ENCODE results near the gene AFF2. TPM values are rescaled to one million over a fixed set of nuclear protein-coding genes. Genes with fewer than 3 reads are reported as not detected.

AFF2 gene
- total RNA-seq, 1 donor: 16.2 TPM

DNA sequence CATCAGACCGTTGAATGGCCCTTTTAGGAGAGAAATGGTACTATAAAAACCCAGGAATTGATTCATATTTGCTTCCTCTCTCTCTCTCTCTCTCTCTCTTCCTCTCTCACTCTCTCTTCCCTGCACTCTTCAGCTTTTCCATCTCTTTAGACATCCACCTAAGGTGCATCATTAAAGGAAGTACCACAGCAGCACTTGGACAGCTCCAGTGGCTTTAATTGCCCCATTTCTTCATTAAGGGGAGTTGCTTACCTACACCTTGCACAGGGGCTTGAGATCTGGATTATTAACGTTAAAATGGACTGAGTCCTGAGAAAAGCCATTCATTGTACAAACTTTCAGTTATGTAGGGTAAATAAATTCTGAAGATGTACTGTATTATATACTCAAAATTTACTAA, 323.6 kb downstream of the AFF2 start:
- H3K27me3 ChIP-seq (ENCODE audit: insufficient read depth, low read length): no peaks in the 10 kb centered on the region
- H3K4me1 ChIP-seq (ENCODE audit: insufficient read depth, low read length): no peaks in the 10 kb centered on the region
- H3K9me3 ChIP-seq (ENCODE audit: low read depth, low read length): no peaks in the 10 kb centered on the region
- no peak overlapping the region for H3K4me3 ChIP-seq (ENCODE audit: low read length)

DNA sequence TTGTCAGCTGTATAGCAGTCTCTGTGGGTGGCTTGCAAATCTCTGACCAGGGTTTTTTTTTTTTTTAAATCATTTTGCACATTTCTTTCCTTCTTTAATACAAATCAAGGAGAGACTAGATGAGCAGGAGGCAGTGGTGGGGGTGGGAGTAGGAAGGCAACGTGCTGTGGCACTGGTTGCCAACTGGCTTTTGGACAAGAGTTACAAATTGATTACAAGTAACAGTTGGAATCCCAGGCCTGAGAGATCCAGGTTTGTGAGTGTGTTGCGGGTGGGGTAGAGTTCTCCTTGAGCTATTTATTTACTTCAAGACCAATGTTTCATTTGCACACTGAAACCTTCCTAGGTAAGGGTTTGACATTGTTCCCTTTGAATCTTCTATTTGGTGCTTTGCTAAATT, 325.3 kb downstream of the AFF2 start:
- H3K4me1 ChIP-seq (ENCODE audit: insufficient read depth, low read length): no peaks in the 10 kb centered on the region
- no peak overlapping the region for H3K4me3 ChIP-seq (ENCODE audit: low read length)
- H3K9me3 ChIP-seq (ENCODE audit: low read depth, low read length): no peaks in the 10 kb centered on the region
- no peaks in the 10 kb centered on the region for H3K27me3 ChIP-seq (ENCODE audit: insufficient read depth, low read length)

DNA sequence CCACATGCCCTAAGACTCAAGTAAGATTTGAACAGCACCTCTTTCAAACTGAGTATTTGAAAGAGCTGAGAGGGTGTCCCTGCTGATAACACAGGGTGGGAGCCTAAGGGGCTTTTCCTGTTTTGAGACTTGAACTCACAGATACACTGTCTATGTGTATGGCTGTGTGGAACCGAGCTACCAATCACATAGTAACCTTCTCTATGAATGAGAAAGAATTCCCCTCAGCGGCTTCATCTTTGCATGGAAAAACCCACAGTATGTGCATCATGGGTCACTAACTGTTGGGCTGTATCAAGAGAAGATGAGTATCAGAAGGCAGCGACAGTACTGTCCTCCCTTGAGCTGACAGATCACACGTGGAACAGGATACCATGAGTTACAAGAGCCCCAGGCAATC, 336.3 kb downstream of the AFF2 start:
- H3K27me3 ChIP-seq (ENCODE audit: insufficient read depth, low read length): no peaks in the 10 kb centered on the region
- no peaks in the 10 kb centered on the region for H3K4me1 ChIP-seq (ENCODE audit: insufficient read depth, low read length)
- H3K4me3 ChIP-seq (ENCODE audit: low read length): no peak overlapping the region
- no peaks in the 10 kb centered on the region for H3K9me3 ChIP-seq (ENCODE audit: low read depth, low read length)

DNA sequence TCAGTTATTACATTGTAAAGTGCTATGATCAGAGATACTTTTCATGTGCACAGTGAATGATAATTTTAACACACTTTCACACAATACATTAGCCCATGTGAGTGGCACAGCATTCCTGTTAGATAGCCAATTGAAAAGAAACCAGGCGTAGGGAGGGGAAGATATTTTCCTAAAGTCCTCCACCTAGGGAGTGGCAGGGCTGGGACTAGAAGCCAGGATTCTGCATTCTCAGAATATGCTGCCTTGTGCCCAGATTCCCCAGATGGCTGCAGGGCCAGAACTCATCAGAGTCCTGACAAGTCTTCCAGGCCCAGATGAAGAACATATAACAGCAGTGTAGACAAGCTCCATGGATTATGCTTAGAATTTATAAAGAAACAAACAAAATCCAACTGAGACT, 350.2 kb downstream of the AFF2 start:
- Histone ChIP-seq H3K4me1 (ENCODE audit: insufficient read depth, low read length) (no peaks in the 10 kb centered on the region), H3K4me3 (ENCODE audit: low read length) (no peak overlapping the region), H3K27me3 (ENCODE audit: insufficient read depth, low read length) (no peaks in the 10 kb centered on the region), H3K9me3 (ENCODE audit: low read depth, low read length) (no peaks in the 10 kb centered on the region)

DNA sequence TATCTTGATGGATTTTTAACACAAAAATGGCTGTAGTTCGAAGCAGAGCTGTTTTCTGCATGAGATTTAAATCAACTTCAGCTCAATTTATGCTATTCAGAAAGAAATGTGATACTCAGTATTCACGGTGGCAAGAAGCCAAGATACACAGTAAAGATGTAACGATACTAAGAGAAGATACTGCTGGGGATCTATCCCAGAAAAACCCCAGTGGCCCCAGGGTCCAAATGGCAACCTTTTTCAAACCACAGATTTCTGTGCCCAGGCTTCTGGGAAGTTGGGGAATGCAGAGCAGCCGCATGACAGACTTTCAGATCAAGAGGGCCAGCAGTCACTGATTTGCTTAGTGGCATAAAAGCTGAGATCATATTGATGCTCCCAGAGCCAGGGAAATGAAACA, 353.9 kb downstream of the AFF2 start:
- Histone ChIP-seq H3K27me3 (ENCODE audit: insufficient read depth, low read length) (no peaks in the 10 kb centered on the region), H3K9me3 (ENCODE audit: low read depth, low read length) (no peaks in the 10 kb centered on the region), H3K4me1 (ENCODE audit: insufficient read depth, low read length) (no peaks in the 10 kb centered on the region), H3K4me3 (ENCODE audit: low read length) (no peak overlapping the region)

DNA sequence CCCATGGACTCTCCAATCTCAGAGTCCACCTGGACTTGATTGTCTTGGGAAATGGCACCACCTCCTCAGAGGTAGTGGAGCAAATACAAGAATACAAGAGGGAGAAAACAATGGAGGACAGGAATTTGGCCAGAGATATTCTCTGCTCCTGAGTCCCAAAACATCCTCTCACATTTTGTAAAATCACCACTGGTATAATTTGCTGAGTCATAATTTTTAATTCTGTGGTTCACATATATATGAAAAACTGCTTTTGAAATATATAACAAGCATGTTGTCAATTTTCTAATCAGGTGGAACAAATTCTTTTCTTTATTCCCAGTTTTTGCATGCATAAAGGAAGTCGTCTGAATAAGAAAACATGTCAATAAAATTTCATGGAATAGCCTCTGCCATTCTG, 356.1 kb downstream of the AFF2 start:
- H3K27me3 ChIP-seq (ENCODE audit: insufficient read depth, low read length): no peaks in the 10 kb centered on the region
- no peak overlapping the region for H3K4me3 ChIP-seq (ENCODE audit: low read length)
- H3K4me1 ChIP-seq (ENCODE audit: insufficient read depth, low read length): no peaks in the 10 kb centered on the region
- no peaks in the 10 kb centered on the region for H3K9me3 ChIP-seq (ENCODE audit: low read depth, low read length)

DNA sequence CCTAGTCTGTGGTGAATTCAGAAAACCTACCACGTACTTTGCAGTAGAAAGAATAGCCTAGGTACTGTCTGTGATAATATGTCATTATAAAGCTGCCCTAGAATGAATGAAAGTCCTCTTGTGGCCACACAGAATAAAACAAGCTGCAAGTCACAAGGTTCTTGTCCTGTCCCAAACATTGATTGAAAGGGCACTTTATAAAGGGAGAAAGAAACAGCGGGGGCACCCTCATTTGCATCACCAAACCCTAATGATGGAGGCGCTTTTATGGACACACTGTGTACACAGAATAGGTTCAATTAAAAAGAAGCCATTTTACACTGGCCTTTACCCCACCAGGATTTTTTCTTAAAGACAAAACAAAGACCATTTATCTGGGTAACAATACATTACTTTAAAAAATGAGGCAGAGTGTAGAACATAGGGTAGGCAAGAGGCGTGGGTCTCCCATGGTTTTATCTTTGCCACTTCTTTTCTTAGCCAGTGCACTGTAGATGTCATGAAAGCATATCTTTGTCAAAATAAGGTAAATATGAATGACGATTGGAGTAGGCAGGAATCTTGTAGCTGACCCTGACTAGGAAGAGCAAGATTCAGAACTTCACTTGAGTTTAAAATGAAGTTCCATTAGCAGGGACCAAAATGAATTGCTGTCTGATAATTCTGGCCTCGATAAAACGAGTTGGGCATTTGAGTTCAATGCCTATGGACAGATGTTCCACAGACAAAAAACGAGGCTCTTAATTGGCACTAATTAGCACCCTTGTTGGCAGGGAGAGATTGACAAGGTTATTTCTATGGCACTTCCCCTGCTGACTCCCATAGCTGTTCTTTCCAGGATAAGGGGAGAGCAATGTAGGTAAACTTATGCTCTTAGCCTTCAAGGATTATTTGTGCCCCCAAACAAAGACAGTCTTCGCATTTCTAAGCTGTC, 365.1 kb downstream of the AFF2 start:
- no peaks in the 10 kb centered on the region for H3K9me3 ChIP-seq (ENCODE audit: low read depth, low read length)
- no peaks in the 10 kb centered on the region for H3K27me3 ChIP-seq (ENCODE audit: insufficient read depth, low read length)
- H3K4me3 ChIP-seq (ENCODE audit: low read length): no peak overlapping the region
- no peaks in the 10 kb centered on the region for H3K4me1 ChIP-seq (ENCODE audit: insufficient read depth, low read length)

DNA sequence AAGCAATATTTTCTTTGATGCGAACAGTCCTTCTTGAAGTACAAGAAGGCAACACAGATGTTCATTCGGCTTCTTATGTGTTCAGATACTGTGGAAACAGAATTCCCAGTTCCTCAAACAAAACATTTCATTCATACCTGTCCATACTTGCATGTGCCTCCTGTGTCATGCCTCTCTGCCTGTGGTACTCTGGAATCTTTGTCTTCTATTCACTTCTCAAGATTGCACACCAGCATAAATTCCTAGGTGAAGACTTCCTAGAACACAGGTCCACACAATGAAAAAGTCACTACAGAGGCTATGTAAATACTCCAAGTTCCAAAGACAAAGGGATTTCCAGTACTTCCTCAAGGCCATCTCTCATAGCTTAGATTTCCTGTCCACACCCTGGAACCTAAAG, 367.2 kb downstream of the AFF2 start:
- H3K4me1 ChIP-seq (ENCODE audit: insufficient read depth, low read length): no peaks in the 10 kb centered on the region
- H3K4me3 ChIP-seq (ENCODE audit: low read length): no peak overlapping the region
- no peaks in the 10 kb centered on the region for H3K27me3 ChIP-seq (ENCODE audit: insufficient read depth, low read length)
- H3K9me3 ChIP-seq (ENCODE audit: low read depth, low read length): no peaks in the 10 kb centered on the region

DNA sequence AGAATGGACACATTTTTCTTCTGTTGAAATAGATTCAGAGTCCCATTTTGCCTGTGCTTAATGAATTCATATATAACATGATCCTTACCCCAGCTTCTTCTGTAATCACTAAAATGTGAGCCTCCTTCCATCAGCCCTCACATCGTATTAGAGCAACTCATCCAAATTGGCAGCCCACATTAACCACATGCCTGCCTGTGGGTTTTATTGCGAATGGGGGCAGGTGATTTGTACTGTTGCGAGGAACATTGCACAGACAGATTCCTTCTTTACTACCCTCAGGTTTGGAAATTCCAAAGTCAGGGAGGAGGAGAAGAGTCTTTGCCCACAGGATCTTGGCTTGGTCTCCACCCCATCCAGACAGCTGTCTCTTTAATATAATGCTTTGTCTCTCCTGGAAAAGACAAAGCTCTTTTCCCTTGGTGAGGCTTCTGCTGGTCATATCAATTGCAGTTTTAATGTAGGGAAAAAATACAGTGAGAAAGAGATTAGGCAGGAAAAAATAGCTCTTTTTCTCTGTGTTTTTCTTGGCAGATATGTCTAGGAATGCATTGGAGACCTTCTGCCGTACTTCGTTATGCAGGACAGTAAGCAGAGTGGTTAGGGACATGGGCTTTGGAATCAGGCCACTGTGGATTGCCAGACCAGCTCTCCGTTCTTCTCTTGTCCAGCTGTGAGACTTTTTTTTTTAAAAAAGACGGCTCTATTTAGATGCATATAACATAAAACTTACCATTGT, 371.2 kb downstream of the AFF2 start:
- no peaks in the 10 kb centered on the region for H3K27me3 ChIP-seq (ENCODE audit: insufficient read depth, low read length)
- no peaks in the 10 kb centered on the region for H3K4me1 ChIP-seq (ENCODE audit: insufficient read depth, low read length)
- no peak overlapping the region for H3K4me3 ChIP-seq (ENCODE audit: low read length)
- no peaks in the 10 kb centered on the region for H3K9me3 ChIP-seq (ENCODE audit: low read depth, low read length)

DNA sequence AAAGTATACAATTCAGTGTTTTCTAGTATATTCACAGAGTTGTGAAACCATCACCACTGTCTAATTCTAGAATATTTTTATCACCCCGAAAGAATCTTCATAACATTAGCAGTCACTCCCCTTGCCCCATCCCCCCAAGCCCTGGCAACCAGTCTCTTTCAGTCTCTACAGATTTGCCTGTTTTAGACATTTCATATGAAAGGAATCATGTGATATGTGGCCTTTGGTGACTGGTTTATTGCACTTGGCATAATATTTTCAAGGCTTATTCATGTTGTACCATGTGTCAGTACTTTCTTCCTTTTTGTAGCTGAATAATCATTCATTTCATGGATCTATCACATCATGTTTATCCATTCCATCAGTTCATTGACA, 371.7 kb downstream of the AFF2 start:
- Histone ChIP-seq H3K9me3 (ENCODE audit: low read depth, low read length) (no peaks in the 10 kb centered on the region), H3K27me3 (ENCODE audit: insufficient read depth, low read length) (no peaks in the 10 kb centered on the region), H3K4me3 (ENCODE audit: low read length) (no peak overlapping the region), H3K4me1 (ENCODE audit: insufficient read depth, low read length) (no peaks in the 10 kb centered on the region)

DNA sequence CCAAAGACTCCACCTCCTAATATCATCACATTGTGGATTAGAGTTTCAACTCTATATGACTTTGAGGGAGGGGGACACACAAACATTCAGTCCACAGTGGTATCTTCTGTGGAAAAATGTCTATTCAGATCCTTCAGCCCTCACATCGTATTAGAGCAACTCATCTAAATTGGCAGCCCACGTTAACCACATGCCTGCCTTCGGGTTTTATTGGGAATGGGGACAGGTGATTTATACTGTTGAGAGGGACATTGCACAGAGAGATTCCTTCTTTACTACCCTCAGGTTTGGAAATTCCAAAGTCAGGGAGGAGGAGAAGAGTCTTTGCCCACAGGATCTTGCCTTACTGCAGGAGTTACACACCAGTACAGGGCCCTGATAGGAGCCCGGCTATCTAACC, 372.5 kb downstream of the AFF2 start:
- Histone ChIP-seq H3K4me1 (ENCODE audit: insufficient read depth, low read length) (no peaks in the 10 kb centered on the region), H3K27me3 (ENCODE audit: insufficient read depth, low read length) (no peaks in the 10 kb centered on the region), H3K9me3 (ENCODE audit: low read depth, low read length) (no peaks in the 10 kb centered on the region), H3K4me3 (ENCODE audit: low read length) (no peak overlapping the region)

DNA sequence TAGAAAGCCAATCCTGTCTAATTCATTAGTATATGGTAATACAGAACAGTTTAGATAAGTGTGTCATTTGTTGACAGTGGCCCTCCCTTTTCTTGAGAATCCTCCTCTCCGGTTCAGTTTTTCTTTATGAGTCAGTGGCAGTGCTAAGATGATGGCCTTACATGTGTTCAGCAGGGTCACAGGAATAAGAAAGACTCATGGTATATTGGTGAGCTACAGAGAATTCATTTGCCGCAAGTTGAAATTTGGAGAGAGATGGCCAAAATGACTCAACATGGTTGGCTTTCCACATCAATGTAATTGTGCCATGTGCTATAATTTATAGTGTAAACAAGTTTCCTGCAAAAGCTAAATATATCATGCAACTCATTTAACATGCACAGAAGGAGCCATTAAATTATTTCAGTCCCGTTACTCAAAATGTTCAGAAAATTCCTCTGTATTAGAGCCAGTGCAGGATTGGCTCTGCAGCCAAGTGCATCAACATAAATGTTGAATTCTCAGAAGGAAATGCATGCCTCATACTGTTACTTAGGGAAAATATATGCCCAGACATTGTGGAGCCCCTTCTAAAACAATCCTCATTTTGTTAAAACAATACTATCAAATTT, 374.3 kb downstream of the AFF2 start:
- H3K27me3 ChIP-seq (ENCODE audit: insufficient read depth, low read length): no peaks in the 10 kb centered on the region
- H3K4me3 ChIP-seq (ENCODE audit: low read length): no peak overlapping the region
- no peaks in the 10 kb centered on the region for H3K4me1 ChIP-seq (ENCODE audit: insufficient read depth, low read length)
- H3K9me3 ChIP-seq (ENCODE audit: low read depth, low read length): no peaks in the 10 kb centered on the region

DNA sequence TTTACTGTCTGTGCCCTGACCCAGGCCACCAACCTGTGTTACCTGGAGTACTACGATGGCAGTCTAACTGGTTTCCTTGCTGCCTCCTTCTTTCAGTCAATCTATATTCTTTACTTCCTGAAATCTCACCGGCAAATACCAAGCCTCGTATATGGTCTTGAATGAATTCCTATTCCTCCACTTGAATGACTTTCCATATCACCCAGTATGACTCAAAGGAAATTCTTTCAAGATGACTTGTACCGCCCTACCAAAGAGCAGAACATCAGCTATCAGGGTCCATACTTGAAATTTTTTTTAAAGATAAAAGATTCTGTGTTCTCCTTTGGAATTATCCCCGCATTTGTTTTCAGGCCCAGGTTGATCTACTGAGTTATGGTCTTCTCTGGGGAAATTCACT, 378.0 kb downstream of the AFF2 start:
- no peaks in the 10 kb centered on the region for H3K9me3 ChIP-seq (ENCODE audit: low read depth, low read length)
- H3K4me3 ChIP-seq (ENCODE audit: low read length): no peak overlapping the region
- no peaks in the 10 kb centered on the region for H3K27me3 ChIP-seq (ENCODE audit: insufficient read depth, low read length)
- no peaks in the 10 kb centered on the region for H3K4me1 ChIP-seq (ENCODE audit: insufficient read depth, low read length)

DNA sequence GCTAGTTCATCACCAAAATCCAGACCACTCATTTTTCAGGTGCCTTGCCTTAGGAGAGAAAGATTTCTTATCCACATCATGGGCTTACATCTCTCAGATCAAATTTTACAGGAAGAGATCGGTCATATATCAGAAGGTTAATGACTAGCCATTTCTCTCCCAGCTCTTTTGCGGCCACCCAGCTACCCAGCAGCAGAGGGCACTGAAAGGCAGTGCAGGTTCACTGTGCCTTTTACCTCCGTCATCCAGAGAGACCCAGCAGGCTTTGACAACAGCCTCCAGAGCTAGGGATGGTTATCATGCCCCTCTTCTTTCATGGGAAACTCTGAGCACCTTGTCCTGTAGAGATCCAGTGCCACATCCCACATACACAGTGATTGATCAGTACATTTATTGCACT, 384.8 kb downstream of the AFF2 start:
- Histone ChIP-seq H3K27me3 (ENCODE audit: insufficient read depth, low read length) (no peaks in the 10 kb centered on the region), H3K4me3 (ENCODE audit: low read length) (no peak overlapping the region), H3K4me1 (ENCODE audit: insufficient read depth, low read length) (no peaks in the 10 kb centered on the region), H3K9me3 (ENCODE audit: low read depth, low read length) (no peaks in the 10 kb centered on the region)

DNA sequence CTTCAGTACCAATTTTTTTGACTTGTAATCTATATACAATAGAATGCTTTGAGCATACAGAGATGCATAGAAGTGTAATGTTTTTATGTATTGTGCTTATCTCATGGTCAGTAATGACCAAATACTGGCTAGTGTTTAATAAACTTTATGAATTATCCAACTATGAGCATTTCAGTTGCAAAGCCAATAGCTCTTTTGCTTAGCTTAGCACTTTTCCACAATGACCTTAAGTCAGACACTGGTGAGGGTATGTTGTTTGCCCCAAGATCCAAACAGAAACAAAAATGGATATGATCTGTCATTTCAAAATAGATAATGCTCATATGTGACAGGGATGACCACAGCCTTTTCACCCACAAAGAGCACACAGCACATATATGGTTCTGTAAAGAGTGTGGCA, 393.0 kb downstream of the AFF2 start:
- Histone ChIP-seq H3K9me3 (ENCODE audit: low read depth, low read length) (no peaks in the 10 kb centered on the region), H3K4me3 (ENCODE audit: low read length) (no peak overlapping the region), H3K27me3 (ENCODE audit: insufficient read depth, low read length) (no peaks in the 10 kb centered on the region), H3K4me1 (ENCODE audit: insufficient read depth, low read length) (no peaks in the 10 kb centered on the region)

Measured in mononuclear cell (primary cell).